HepG2 (cell line): Measurements from ENCODE around the gene ABHD12. TPM values are rescaled to one million over a fixed set of nuclear protein-coding genes. Genes with fewer than 3 reads are reported as not detected.

Experiments
- ATAC-seq: fragments of 200-7000 bp; cut with Tn5 transposase; 3 replicates; pipeline ENCODE4 v1.9.1; 2020; ENCODE audit warnings: mild to moderate bottlenecking, moderate library complexity
- BruUV-seq: library from RNA; stranded (reverse); fragments of 400-500 nt; replicated peaks from 2 replicates; lab custom pipeline; 2021; lab: Mats Ljungman, UMichigan
- CTCF ChIA-PET: fragments of 300-600 bp; formaldehyde crosslinking; extraction: SDS; loops from one replicate; lab custom pipeline; 2021; ENCODE audit warnings: low total read pairs, inconsistent platforms, low intra/inter-chr PET ratio; lab: Yijun Ruan, JAX
- POLR2A ChIA-PET: fragments of 350-600 bp; sonication (Branson Sonifier 250); formaldehyde crosslinking; loops from one replicate; lab custom pipeline; 2020; ENCODE audit warnings: antibody characterized with exemption, inconsistent platforms; lab: Yijun Ruan, JAX
- DNase-seq: peaks from one replicate; pipeline ENCODE4 v3.0.0-alpha.2; 2015; ENCODE audit warnings: low spot score
- FAIRE-seq: peaks from 3 replicates; lab custom pipeline; 2011; peaks lifted over from hg19 to GRCh38; lab: Jason Lieb, UNC
- H2AFZ ChIP-seq: one replicate; pipeline ENCODE4 v1.6.1; 2011; ENCODE audit warnings: low read length, inconsistent platforms
- H3K27ac ChIP-seq: fragments of 300-600 bp; 3 replicates; pipeline ENCODE4 v1.8.0; 2011; ENCODE audit warnings: mixed run types, mild to moderate bottlenecking, mixed read lengths, low read length, inconsistent platforms; ENCODE audit not compliant: insufficient read depth; ENCODE audit errors: extremely low read length
- H3K27me3 ChIP-seq, 2 experiments: fragments of 200-600 bp in 1 of 2; 2 replicates in 1 of 2; 3 replicates in 1 of 2; pipeline versions ENCODE4 v1.6.0 to v1.8.0; 2011; ENCODE audit warnings: low read length in 2 of 2, mild to moderate bottlenecking in 2 of 2, moderate library complexity in 2 of 2, inconsistent platforms in 1 of 2; ENCODE audit not compliant: insufficient read depth in 2 of 2, control insufficient read depth in 1 of 2
- H3K36me3 ChIP-seq, 2 experiments: fragments of 200-600 bp in 1 of 2; replicated peaks in 1 of 2; 2 replicates in 1 of 2; 3 replicates in 1 of 2; pipeline versions ENCODE4 v1.5.1 to v1.8.0; 2011; ENCODE audit warnings: low read length in 2 of 2, inconsistent platforms in 1 of 2; ENCODE audit not compliant: insufficient read depth in 2 of 2, control insufficient read depth in 1 of 2
- H3K4me1 ChIP-seq: 2 replicates; pipeline ENCODE4 v1.5.1; 2012; ENCODE audit warnings: low read length, inconsistent platforms; ENCODE audit not compliant: insufficient read depth
- H3K4me2 ChIP-seq: 2 replicates; pipeline ENCODE4 v1.6.0; 2011; ENCODE audit warnings: low read depth, low read length, inconsistent platforms
- H3K4me3 ChIP-seq, 3 experiments: fragments of 200-600 bp in 1 of 3; sonication (generic), shearing (Covaris generic) in 1 of 3; replicated peaks in 1 of 3; 2 replicates each; pipeline ENCODE4 v1.5.1; 2011 to 2016; ENCODE audit warnings: low read length in 3 of 3, inconsistent platforms in 2 of 3, low read depth in 2 of 3, mild to moderate bottlenecking in 2 of 3, control low read depth in 1 of 3, mixed read lengths in 1 of 3; ENCODE audit not compliant: insufficient read depth in 1 of 3
- H3K79me2 ChIP-seq: one replicate; pipeline ENCODE4 v1.6.1; 2011; ENCODE audit warnings: low read length, inconsistent platforms; ENCODE audit not compliant: insufficient read depth
- H3K9ac ChIP-seq: 2 replicates; pipeline ENCODE4 v1.6.0; 2011; ENCODE audit warnings: mild to moderate bottlenecking, low read depth, low read length, inconsistent platforms; ENCODE audit not compliant: insufficient read depth
- H3K9me3 ChIP-seq: 2 replicates; pipeline ENCODE4 v1.5.1; 2012; ENCODE audit warnings: mild to moderate bottlenecking, low read length
- H4K20me1 ChIP-seq: 2 replicates; pipeline ENCODE4 v1.6.0; 2011; ENCODE audit warnings: inconsistent platforms, mild to moderate bottlenecking, low read length, moderate library complexity; ENCODE audit not compliant: insufficient read depth
- AGO2 ChIP-seq: fragments of 200-400 bp; formaldehyde crosslinking; optimal IDR thresholded peaks from 2 replicates; pipeline ENCODE3; 2017; ENCODE audit warnings: mild to moderate bottlenecking, low read depth, low read length, moderate library complexity
- ARNT ChIP-seq: fragments of 450-650 bp; IDR thresholded peaks from 2 replicates; pipeline ENCODE4 v1.6.1; 2017
- DR1 ChIP-seq: sonication (generic); formaldehyde crosslinking; IDR thresholded peaks from 2 replicates; pipeline ENCODE4 v1.8.0; 2021; ENCODE audit warnings: mild to moderate bottlenecking, missing genetic modification reagents, inconsistent platforms
- KLF13 ChIP-seq: sonication (generic); formaldehyde crosslinking; IDR thresholded peaks from 2 replicates; pipeline ENCODE4 v1.4.0; 2020; ENCODE audit warnings: mild to moderate bottlenecking, missing genetic modification reagents
- RARG ChIP-seq: sonication (generic); formaldehyde crosslinking; IDR thresholded peaks from 2 replicates; pipeline ENCODE4 v1.4.0; 2020; ENCODE audit warnings: low read depth, mild to moderate bottlenecking, missing genetic modification reagents
- RBM22 ChIP-seq: fragments of 200-400 bp; formaldehyde crosslinking; optimal IDR thresholded peaks from 2 replicates; pipeline ENCODE3; 2017; ENCODE audit warnings: mild to moderate bottlenecking, low read length, moderate library complexity
- ZBTB8A ChIP-seq: sonication (generic); formaldehyde crosslinking; IDR thresholded peaks from 2 replicates; pipeline ENCODE4 v1.4.0; 2020; ENCODE audit warnings: mild to moderate bottlenecking, low read depth, missing genetic modification reagents, borderline replicate concordance
- ZNF768 ChIP-seq: sonication (generic); formaldehyde crosslinking; IDR thresholded peaks from 2 replicates; pipeline ENCODE4 v1.4.0; 2020; ENCODE audit warnings: missing genetic modification reagents
- ZNF782 ChIP-seq: sonication (generic); formaldehyde crosslinking; IDR thresholded peaks from 2 replicates; pipeline ENCODE4 v1.4.0; 2020; ENCODE audit warnings: missing genetic modification reagents, mild to moderate bottlenecking, borderline replicate concordance
- WGBS: methylation state at CpG from one replicate; pipeline ENCODE4 v1.1.6; 2017; ENCODE audit warnings: low lambda C conversion rate; 5-methylcytosine and 5-hydroxymethylcytosine counted together
- in situ Hi-C: cut with HindIII; loops from 2 replicates; pipeline ENCODE4 v1.10.0; 2017; ENCODE audit warnings: low pct_unique_long_range_greater_than_20kb; ENCODE audit not compliant: extremely low pct_ligation_motif_present
- intact Hi-C: fragments of 100-400 bp; cut with micrococcal nuclease; formaldehyde crosslinking; loops from one replicate; pipeline ENCODE4 v1.10.0; 2022; ENCODE audit not compliant: unreplicated experiment
- polyA plus RNA-seq, 8 experiments: library from polyadenylated mRNA; depleted of rRNA in 3 of 8; stranded (reverse) in 7 of 8; unstranded in 1 of 8; fragments of >200 nt; fragmentation: Illumina TruSeq in 4 of 8; extraction: Trizol in 4 of 8; gene quantifications; 2 replicates each; pipeline versions ENCODE4 v1.2.1 to v1.2.3, GENCODE V29; 2011 to 2016; ENCODE audit warnings: low read depth in 4 of 8, missing spikeins in 1 of 8, mixed read lengths in 1 of 8; ENCODE audit not compliant: insufficient read depth in 1 of 8
- total RNA-seq, 5 experiments: library from RNA; depleted of rRNA; stranded (reverse); fragments of >200 nt; fragmentation: Illumina TruSeq; extraction: Trizol; gene quantifications; 2 replicates each; pipeline ENCODE4 v1.2.3, GENCODE V29; 2016; ENCODE audit warnings: low read depth in 1 of 5
- TF ChIP-seq, protein P1 (sequence below): sonication (generic); formaldehyde crosslinking; conservative IDR thresholded peaks from 2 replicates; pipeline ENCODE4 v1.4.0; 2020; ENCODE audit warnings: missing genetic modification reagents
- TF ChIP-seq, protein P2 (sequence below): sonication (generic); formaldehyde crosslinking; IDR thresholded peaks from 2 replicates; pipeline ENCODE4 v1.5.0; 2020; ENCODE audit warnings: mild to moderate bottlenecking, missing genetic modification reagents

Gene ABHD12
- total and polyA plus RNA-seq, 2 of the 13 experiments (the other 11 are each of a cell fraction or from before 2014, with no cell fraction given) = 23.5 to 72.1 TPM

DNA sequence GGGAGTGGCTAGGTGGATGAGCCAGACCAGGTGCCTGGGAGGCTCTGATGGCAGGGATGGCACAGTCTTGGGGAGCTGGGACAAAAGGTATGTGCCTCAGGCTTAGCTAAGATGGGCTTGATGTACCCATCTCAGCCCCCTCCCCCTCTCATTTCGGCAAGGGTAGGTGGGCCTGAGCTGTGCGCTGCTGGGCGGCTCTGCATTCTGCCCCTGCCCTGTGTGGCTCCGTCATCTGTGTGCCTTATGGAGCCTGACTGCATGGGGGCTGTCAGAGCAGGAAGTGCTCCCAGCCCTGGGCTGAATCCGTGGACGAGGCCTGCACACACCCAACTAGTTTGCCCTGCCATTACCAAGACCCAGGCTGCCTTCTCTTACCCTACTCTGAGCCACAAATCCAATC is 88.0 kb downstream of the ABHD12 start:
- 100% methylated on average over 6 of the region's 6 CpGs for WGBS
- FAIRE-seq = no peak
- no peak overlapping the region for H3K27ac ChIP-seq

DNA sequence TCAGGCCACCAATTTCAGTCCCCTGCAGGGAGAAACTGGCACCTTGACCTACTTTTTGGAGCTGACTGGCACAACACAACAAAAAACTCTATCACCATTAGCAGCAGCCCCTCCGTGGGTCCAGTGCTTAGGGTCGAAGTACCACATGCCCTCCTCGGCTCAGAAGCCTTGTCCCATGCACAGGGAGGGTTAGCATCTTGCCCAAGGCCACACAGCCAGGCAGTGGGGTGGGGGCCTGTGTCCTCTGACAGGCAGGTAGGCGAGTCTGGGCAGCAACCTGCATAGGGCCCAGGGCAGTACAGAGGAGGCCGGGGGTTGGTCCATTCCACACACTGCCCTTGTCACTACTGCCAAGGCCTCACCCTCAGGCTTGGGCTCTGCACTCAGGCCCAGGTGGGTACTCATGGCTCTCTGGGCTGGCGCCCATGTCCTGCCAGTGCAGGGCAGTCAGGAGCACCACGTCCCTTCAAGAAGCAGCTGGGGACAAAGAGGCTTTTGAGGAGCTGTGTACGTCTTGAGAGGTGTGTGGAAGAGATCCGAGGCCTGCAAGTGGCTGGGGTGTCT is 89.2 kb downstream of the ABHD12 start:
- ChIA-PET POLR2A (interaction anchor here (3.6 kb wide), 1 partner anchor 8 kb away, joined by 20 read pairs; no protein-coding TSS in a partner anchor), CTCF (no interaction called here)
- H4K20me1 ChIP-seq = no peaks in the 10 kb centered on the region
- peaks cover 26 to 28% of the 10 kb centered on the region in 2 experiments for H3K36me3 ChIP-seq
- intact Hi-C loops (no loop called here), in situ Hi-C loops (loop anchor here (25.0 kb wide), 1 partner anchor 361 kb away; no protein-coding TSS in a partner anchor)
- WGBS = 91% methylated on average over 9 of the region's 9 CpGs
- H3K27ac ChIP-seq = no peak overlapping the region
- FAIRE-seq = no peak
- H2AFZ ChIP-seq = no peak overlapping the region
- no peaks in the 10 kb centered on the region for H3K27me3 ChIP-seq
- no TSS peak for BruUV-seq
- H3K4me3 ChIP-seq = no peak overlapping the region
- no peaks in the 10 kb centered on the region for H3K79me2 ChIP-seq
- no peak overlapping the region for H3K9ac ChIP-seq
- no peak overlapping the region for H3K4me2 ChIP-seq
- DNase-seq = no peak
- no peaks in the 10 kb centered on the region for H3K4me1 ChIP-seq
- H3K9me3 ChIP-seq = no peaks in the 10 kb centered on the region
- ATAC-seq = peak; percentile 4; the same call in 1 of the 3 replicates
- TF ChIP-seq ZNF768 (CRISPR knock-in tag) = peak; percentile 96
- no peak for TF ChIP-seq RARG
- no peak for TF ChIP-seq ZNF782 (CRISPR knock-in tag)
- TF ChIP-seq, protein P1, sequence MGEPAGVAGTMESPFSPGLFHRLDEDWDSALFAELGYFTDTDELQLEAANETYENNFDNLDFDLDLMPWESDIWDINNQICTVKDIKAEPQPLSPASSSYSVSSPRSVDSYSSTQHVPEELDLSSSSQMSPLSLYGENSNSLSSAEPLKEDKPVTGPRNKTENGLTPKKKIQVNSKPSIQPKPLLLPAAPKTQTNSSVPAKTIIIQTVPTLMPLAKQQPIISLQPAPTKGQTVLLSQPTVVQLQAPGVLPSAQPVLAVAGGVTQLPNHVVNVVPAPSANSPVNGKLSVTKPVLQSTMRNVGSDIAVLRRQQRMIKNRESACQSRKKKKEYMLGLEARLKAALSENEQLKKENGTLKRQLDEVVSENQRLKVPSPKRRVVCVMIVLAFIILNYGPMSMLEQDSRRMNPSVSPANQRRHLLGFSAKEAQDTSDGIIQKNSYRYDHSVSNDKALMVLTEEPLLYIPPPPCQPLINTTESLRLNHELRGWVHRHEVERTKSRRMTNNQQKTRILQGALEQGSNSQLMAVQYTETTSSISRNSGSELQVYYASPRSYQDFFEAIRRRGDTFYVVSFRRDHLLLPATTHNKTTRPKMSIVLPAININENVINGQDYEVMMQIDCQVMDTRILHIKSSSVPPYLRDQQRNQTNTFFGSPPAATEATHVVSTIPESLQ (CRISPR knock-in tag) = no peak
- TF ChIP-seq AGO2 = peak; percentile 59
- no peak for TF ChIP-seq ZBTB8A (CRISPR knock-in tag)
- TF ChIP-seq KLF13 (CRISPR knock-in tag) = 0 out of 2 replicates have a peak, but pooled peaks have one; percentile 31
- TF ChIP-seq, protein P2, sequence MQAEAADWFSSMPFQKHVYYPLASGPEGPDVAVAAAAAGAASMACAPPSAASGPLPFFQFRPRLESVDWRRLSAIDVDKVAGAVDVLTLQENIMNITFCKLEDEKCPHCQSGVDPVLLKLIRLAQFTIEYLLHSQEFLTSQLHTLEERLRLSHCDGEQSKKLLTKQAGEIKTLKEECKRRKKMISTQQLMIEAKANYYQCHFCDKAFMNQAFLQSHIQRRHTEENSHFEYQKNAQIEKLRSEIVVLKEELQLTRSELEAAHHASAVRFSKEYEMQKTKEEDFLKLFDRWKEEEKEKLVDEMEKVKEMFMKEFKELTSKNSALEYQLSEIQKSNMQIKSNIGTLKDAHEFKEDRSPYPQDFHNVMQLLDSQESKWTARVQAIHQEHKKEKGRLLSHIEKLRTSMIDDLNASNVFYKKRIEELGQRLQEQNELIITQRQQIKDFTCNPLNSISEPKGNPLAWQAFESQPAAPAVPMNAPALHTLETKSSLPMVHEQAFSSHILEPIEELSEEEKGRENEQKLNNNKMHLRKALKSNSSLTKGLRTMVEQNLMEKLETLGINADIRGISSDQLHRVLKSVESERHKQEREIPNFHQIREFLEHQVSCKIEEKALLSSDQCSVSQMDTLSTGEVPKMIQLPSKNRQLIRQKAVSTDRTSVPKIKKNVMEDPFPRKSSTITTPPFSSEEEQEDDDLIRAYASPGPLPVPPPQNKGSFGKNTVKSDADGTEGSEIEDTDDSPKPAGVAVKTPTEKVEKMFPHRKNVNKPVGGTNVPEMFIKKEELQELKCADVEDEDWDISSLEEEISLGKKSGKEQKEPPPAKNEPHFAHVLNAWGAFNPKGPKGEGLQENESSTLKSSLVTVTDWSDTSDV (CRISPR knock-in tag) = 0 out of 2 replicates have a peak, but pooled peaks have one; percentile 16

More for the DNA sequence above, 88.0 kb downstream of the ABHD12 start:
- POLR2A ChIA-PET = no interaction called here
- no peak for TF ChIP-seq ARNT
- TF ChIP-seq DR1 = no peak
- peak; percentile 5 for TF ChIP-seq RBM22
- TF ChIP-seq, all 625 proteins: peak for 1
- ATAC-seq = no peak; the same call in 2 of the 3 replicates
- Histone ChIP-seq H3K9me3 (no peaks in the 10 kb centered on the region), H3K4me1 (peaks cover 9% of the 10 kb centered on the region), H2AFZ (no peak overlapping the region), H3K4me3 (no peak overlapping the region), H3K27me3 (no peaks in the 10 kb centered on the region), H3K9ac (no peak overlapping the region), H3K79me2 (no peaks in the 10 kb centered on the region), H3K36me3 (peaks cover 29 to 33% of the 10 kb centered on the region in 2 experiments), H4K20me1 (no peaks in the 10 kb centered on the region), H3K4me2 (no peak overlapping the region)
- in situ Hi-C loops (loop anchor here (25.0 kb wide), 1 partner anchor 360 kb away; no protein-coding TSS in a partner anchor), intact Hi-C loops (no loop called here)
- CTCF ChIA-PET = no interaction called here
- no peak for DNase-seq
- no TSS peak for BruUV-seq
